HG03469 (cell line): Measurements from ENCODE around the gene CXCR1.
"Not testable (repeated sequence)": the region's sequence is repeated elsewhere in the genome, so short reads cannot be mapped to it uniquely, and the experiment has no call there.

ENCODE experiments used
- ATAC-seq: cut with Tn5 transposase; IDR thresholded peaks from one replicate; pipeline ENCODE4 v1.9.1; 2021; ENCODE audit warnings: mild to moderate bottlenecking, moderate library complexity, moderate number of reproducible peaks; ENCODE audit not compliant: unreplicated experiment

The CXCR1 gene

DNA sequence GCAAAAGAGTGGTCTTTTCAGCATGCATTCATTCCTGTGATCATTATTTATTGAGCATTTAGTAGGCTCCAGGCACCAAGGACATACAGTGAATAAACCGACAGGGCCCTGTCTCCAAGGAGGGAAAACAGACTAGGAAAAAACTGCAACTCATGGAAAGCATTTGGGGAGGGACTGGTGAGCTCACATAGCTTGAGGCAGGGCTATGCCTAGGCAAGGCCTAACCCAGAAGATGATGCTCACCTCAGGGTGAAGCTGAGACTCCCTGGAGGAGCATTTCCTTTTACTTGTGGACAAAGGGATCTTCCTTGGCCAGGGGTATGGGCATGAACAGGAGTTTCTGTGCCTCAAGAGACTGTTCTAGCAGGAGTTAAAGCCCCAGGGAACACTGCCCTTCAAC, 3.9 kb downstream of the CXCR1 start:
- no peak for ATAC-seq

DNA sequence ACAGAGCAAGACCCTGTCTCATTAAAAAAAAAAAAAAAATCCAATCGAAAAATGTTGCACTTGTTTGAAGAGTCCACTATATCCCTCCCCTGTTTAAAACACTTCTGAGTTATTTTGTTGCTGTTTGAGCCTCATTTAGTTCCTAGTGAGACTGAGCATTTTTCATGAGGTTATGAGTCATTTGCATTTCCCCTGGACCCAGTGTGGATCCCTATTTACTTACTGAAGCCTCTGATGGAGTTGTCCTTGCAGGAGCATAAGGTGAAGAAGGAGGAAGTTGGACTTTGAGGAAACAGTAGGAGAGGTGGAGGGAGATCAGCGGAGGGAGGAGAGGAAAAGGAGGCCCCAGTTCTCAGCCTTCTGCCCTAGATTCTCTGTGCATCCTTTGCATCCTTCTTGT, 5.1 kb downstream of the CXCR1 start:
- no peak for ATAC-seq

DNA sequence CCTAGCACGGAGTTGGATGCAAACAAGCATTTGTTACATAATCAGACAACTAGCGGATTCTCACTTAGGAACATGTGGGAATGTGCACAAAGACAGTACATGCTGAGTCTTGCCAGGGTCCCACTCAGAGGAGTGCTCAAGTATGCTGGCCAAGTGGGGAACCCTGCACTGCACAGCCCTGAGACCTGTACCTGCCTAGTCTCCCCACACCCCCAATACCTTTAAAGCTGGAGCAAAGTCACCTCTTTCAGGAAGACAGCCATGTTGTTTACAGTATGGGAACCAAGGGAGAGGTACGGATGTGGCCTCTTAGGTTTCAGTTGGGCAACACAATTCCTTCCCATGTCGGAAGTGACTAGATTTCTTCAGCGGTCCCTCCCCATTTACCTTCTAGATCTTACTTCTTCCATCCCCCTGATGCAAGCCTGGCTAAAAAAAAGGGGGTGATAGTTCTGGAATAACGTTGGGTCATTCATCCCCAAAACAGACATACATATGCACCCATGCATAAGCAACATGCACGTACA, 10.7 kb downstream of the CXCR1 start:
- no peak for ATAC-seq

DNA sequence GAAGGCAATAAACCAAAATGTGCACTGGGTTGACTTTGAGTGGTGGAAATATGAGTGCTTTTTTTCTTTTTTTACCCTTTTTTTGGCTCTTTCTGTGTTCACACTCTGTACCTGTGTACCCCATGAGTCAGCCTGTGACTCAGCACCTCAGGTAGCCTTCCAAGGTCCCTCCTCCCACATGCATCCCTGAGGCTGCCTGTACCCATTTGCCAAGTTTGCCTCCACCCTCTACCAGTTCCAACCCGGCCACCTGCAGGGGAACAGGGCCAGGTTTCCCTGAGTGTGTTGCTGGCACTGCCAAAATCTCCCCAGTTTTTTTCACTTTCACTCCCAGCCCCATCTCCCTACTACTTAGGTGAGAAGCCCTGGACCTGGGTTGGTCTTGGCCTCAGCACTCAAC, 14.0 kb downstream of the CXCR1 start:
- no peak for ATAC-seq

DNA sequence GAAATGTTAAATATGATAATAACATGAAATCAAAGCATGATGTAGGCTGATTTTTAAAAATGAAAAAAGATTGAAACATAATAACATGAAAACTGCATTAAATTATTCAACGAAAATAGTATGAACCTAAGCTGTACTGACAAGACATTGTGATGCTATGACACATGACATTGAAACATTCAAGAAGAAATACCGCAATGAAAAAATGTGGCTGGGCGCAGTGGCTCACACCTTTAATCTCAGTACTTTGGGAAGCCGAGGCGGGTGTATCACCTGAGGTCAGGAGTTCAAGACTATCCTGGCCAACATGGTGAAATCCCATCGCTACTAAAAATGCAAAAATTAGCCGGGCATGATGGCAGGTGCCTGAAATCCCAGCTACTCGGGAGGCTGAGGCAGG, 14.6 kb downstream of the CXCR1 start:
- no peak for ATAC-seq

DNA sequence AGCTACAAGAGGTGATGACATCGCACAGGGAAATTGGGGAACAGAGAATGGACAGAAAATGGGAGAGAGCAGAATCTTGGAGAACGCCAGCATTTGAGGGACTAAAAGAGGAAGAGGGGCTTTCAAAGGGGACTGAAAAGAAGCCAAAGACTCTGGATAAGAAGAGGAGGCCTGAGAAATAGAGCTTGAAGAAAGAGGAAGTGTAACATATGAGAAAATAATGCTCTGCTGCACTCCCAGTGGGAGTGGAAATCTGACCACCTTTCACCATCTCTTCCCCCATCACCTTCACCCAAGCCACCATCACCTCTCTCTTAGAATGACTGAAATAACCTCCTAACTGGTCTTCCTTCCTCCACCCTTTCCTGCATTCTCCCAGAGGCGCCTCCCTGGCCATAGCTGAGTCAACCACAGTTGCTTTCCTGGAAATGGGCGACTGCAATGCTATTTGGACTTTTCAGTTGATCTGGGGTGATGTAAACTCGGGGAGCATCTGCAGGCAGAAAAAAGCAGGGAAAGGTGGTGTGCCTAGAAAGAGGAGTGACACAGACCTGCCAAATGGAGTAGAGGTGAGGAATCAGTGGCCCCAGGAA, 16.8 kb downstream of the CXCR1 start:
- ATAC-seq = peak; percentile 44

DNA sequence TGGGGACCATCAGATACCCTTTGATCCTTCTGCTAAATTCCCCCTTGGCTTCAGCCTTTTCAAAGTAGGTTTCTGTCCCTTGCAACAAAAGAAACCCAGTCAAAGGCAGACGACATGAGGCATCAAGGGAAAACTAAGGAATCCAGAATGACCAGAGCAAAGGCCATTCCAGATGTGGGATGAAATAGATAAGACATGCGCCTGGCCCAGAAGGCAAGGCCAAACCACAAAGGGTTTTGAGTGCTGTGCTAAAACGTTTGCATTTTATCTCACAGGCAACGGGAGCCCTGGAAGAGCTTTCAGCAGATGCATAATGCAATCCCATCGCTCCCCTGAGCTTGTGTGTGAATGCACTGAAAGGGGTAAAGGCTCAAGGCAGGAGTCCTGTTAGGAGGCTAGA, 17.7 kb downstream of the CXCR1 start:
- ATAC-seq = no peak

DNA sequence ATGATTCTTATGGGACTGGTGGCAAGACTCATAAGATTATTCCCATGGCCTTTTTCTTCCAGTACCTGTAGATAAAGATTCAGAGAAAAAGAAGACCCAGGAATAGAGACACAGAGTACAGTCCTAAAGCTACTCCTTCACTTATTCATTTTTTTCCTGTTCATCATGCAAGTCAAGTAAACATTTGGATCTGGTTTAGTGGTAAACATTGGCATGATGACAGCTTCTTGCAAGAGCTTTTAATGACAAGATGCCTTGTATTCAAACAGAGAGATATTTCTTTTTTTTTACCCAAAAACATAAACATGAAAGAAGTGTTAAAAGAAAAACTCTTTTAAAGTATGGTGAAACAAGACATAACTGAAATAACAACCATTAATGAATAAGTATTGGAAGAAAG, 20.7 kb downstream of the CXCR1 start:
- no peak for ATAC-seq

DNA sequence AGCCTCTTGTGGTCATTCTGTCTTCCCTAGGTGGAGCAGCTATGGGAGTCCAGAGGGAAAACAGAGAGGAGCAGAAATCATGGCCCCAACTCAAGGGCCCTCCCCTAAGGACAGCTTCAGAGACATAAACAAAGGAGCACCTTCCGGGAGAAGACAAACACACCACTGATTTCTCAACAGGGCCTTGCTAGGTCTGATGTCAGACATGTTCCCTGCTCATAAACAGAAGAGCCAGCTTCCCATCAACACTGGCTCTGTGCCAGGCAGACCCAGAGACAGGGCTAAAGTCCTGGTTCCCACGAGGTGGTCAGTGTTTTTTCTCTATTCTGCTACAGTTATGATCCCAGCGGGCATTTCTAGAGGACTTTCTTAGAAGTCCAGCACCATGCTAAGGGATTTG, 21.6 kb downstream of the CXCR1 start:
- ATAC-seq = no peak

DNA sequence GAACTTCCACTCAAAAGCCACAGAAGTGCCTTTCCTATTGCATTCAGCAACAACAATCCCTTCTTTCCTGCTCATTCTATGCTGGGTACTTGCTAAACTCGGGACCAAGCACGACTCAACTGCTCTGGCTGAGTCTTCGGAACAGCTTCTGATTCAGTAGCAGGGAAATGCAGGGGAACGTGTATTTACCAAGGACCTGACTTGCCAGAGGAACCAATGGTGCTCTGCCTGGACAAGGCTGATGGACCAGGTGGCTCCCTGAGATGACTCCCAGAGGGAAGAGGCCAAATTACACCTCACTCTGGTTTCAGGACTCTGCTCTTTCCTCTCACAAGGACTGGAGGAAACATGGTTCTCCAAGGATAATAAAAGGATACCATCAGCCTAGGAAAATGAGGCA, 28.7 kb downstream of the CXCR1 start:
- ATAC-seq = no peak

DNA sequence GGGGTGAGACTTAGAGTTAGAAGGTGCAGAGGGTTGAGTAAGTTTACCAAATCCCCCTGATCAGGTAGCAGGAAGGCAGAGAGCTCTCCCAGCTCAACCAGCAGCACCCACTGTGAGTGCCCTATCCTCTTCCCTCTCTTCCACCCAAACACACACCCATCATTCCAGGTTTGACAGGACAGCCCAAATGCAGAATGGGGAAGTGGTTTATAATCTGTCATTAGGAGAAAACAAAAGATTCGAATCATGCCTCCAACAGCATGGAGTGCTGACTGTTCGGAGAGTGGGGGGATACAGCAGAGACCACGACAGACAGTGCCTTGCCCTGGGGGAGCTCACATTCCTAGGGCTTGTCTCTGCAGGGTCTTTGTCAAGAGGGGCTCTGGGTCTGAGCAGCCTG, 29.2 kb downstream of the CXCR1 start:
- no peak for ATAC-seq

DNA sequence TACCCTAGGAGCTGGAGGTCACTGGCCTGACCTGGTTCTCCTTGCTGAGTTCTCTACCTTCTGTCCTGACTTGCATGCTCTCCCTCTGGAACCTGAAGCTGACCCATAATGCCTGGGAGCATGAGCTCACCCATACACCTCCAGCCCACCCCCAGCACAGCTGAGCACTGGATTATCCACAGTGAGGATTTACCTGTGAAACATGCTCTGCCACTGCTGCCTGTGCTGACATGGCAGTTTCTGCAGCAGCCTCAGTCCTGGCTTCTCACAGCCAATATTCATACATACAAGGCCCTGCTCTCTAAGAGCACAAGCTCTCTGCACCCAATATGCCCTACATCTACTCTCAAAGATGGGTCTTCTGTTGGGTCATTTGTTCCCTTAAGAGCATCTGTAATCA, 35.9 kb downstream of the CXCR1 start:
- no peak for ATAC-seq

DNA sequence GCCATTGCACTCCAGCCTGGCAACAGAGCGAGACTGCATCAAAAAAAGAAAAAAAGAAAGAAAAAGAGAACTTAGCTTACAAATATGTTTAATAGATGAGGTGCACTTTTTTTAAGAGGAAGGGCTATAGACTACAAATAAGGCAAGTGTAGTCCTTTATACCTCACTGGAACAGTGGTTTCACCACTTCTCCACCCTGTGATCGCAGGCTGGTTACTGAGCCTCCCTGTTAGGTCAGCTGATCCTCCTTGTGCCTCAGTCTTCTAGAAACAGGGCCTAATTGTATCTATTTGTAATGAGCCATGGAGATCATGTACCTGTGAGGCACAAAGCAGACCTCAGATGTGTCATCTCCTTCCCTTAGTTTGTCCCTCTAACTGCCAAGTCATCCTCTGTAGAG, 36.4 kb downstream of the CXCR1 start:
- ATAC-seq = no peak

DNA sequence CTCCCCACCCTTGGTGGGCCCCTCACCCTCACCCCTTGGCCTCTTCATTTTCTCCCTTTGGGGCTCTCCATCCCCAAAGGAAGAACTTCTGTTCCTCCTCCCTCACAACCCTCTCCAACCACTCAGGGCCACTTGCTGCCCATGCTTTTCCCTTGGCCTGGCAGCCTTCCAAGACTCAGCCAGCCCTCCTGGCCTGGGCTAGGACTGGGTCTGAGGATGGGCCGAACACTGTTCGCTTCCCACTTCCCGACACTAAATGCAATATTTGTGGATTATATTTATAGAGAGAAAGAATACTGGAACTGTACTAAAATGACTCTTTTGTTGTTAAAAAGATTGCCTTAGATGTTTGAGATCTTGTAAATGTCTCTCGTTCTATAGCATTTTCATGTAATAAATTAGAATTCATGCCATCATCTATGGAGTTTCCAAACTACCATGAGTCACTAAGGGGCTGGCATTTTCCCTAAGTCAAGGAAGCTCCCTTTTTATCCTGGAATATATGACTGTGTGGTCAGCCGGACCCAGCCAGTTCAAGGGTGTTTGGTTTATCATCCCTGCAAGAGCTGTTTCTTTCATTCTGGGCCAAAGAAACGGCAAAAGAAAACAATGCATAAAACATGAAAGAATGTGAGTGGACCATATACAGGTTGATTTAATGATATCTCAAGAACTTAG, 37.2 kb downstream of the CXCR1 start:
- no peak for ATAC-seq

DNA sequence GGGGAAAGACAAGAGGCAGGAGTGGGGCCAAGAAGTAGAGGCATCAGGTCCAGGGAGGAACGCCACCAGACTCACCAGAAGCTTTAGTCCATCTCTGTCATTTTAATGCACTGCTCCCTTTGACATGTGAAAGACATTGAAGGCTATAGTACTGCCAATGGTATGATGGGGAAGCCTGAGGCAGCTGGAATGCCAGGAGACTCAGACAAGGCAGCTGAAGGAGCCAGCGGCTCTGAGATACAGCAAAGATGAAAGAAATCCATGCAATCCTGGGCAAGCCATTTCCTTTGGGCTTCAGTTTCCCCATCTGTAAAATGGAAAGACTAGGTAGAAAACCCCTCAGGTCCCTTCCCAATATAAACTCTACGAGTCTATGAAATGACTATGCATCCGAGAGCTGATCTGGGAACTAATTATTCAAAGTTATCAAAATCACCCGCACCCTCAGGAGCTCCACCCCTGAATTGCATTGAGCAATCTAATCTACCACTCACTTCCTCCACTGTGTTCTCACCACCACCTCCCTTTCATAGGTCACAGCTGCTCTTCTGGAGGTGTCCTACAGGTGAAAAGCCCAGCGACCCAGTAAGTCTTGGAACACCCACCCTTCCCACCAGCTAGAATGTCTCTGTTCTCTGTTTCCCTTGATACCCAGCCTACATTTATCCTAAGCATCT, 37.8 kb downstream of the CXCR1 start:
- no peak for ATAC-seq

DNA sequence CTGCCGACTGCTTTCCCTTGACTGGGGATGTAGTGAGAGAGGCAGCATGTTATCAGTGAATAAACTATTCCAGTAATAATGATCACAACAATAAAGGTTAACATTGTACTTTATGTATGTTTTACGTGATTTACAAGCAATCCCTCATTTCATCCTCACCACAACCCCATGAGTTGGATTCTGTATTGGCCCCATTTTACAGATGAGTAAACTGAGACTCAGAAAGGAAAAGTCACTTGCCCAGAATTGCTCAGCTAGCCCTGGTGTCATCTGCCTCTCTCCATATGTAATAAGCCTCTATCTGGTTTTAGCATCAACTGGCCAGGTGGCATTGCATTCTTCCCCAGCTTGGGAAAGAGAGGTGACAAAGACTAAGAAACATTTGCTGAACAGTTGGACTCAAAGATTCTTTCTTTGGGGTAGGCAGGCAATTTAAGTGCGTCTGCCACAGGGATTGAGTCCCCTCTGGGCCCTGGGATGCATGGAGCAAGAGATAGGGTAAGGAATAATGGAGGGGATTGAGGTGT, 38.8 kb downstream of the CXCR1 start:
- no peak for ATAC-seq

DNA sequence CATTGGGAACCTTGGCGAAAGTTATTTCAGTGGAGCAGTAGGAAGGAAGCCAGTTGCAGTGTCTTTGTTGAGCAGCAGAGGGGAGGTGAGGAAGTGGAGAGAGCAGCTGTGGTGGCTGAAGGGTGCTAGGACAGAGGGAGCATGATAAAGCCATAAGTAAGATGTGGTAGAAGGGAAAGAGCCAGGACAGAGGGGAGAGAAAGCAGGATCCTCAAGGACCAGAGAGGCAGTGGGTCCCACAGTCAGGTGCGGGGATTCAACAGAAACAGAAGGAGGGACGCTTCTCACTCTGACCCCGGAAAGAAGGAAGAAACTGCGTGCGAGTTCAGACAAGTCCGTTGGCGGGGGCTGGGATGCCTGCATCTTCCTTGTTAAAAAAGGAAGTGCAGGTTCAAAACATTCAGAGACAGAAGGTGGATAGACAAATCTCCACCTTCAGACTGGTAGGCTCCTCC, 41.1 kb downstream of the CXCR1 start, which contains the start of gene CXCR2:
CXCR2 (plus strand) TSS at position 403 of the 455 bp plus-strand sequence. CDS start 8,774 bp downstream, outside the sequence.
- no peak for ATAC-seq

DNA sequence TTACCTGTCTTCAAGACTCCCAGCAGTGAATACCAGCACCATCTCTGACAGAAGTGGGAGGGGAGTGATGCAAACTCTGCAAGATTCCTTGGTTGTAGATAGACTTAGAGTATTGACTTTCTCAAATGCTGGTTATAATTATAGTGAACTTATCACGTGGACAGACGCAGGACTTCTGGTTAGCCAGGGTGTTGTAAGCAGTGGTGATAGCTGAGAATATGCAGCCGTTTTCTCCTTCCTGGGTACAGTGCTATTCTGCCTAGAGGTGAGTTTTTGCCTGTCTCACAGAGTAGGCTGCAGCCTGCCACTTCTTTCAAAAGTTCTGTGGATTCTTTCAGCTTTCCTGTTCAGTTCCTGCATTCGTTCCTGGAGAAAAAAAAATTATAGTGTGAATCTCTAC, 41.7 kb downstream of the CXCR1 start:
- ATAC-seq = no peak

DNA sequence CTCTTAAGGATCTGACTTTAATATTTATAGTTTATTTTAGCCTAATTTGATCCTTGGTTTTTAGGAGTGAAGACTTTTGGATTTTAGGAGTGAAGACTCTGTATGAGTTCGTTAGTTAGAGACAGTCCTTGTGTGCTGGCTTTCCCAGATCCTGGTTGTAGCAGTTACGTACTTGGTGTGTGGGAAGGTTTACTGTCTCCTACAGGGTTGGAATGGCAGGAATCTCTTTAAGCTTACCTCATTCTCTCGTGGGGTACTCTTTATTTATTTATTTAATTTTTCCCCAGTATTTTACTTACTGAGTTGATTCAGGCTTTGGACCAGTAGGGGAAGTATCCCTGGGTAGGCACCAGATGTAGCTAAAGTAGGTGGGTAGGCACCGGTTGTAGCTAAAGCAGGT, 42.8 kb downstream of the CXCR1 start:
- no peak for ATAC-seq

DNA sequence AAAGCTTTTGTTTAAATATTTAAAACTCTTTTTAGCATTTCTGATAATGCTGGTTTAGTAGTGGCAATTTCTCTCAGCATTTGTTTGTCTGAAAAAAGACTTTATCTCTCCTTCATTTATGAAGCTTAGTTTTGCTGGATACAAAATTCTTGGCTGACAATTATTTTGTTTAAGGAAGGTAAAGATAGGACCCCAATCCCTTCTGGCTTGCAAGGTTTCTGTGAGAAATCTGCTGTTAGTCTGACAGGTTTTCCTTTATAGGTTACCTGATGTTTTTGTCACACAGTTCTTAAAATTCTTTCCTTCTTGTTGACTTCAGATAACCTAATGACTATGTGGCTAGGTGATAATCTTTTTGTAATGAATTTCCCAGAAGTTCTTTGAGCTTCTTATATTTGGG, 44.5 kb downstream of the CXCR1 start:
- not testable (repeated sequence) for ATAC-seq

DNA sequence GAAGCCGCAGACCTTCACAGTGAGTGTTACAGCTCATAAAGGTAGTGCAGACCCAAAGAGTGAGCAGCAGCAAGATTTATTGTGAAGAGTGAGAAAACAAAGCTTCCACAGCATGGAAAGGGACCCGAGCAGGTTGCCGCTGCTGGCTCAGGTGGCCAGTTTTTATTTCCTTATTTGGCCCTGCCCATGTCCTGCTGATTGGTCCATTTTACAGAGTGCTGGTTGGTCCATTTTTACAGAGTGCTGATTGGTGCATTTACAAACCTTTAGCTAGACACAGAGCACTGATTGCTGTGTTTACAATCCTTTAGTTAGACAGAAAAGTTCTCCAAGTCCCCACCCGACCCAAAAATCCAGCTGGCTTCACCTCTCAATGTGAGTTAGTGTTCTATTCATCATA, 45.0 kb downstream of the CXCR1 start:
- not testable (repeated sequence) for ATAC-seq
